RWPE2 (cell line): ENCODE measurements around the gene ANHX.
"Not testable (repeated sequence)": the region's sequence is repeated elsewhere in the genome, so short reads cannot be mapped to it uniquely, and the experiment has no call there.

Source experiments
- ATAC-seq: fragments of 200-7000 bp; cut with Tn5 transposase; 3 replicates; pipeline ENCODE4 v1.9.1; 2021; ENCODE audit warnings: low read depth
- DNase-seq: peaks from one replicate; pipeline ENCODE4 v3.0.0-alpha.2; 2020; ENCODE audit warnings: low spot score
- H3K27ac ChIP-seq: fragments of 450-650 bp; 2 replicates; pipeline ENCODE4 v1.5.1; 2017; ENCODE audit warnings: mild to moderate bottlenecking; ENCODE audit not compliant: poor library complexity, severe bottlenecking
- H3K27me3 ChIP-seq: fragments of 250-450 bp; sonication (Bioruptor Pico); 2 replicates; pipeline ENCODE4 v1.5.1; 2021; ENCODE audit warnings: mild to moderate bottlenecking, moderate library complexity; ENCODE audit not compliant: insufficient read depth, poor library complexity, severe bottlenecking
- H3K36me3 ChIP-seq: fragments of 250-450 bp; sonication (Bioruptor Pico); 2 replicates; pipeline ENCODE4 v1.5.1; 2020; ENCODE audit warnings: low read depth, mild to moderate bottlenecking, moderate library complexity
- H3K4me1 ChIP-seq: fragments of 250-450 bp; sonication (Bioruptor Pico); 2 replicates; pipeline ENCODE4 v1.5.1; 2021; ENCODE audit warnings: mild to moderate bottlenecking, moderate library complexity; ENCODE audit not compliant: insufficient read depth, poor library complexity, severe bottlenecking
- H3K4me3 ChIP-seq: fragments of 250-450 bp; sonication (Bioruptor Pico); 2 replicates; pipeline ENCODE4 v1.5.1; 2021; ENCODE audit warnings: mild to moderate bottlenecking, moderate library complexity; ENCODE audit not compliant: severe bottlenecking
- H3K9me3 ChIP-seq: fragments of 250-450 bp; sonication (Bioruptor Pico); 2 replicates; pipeline ENCODE4 v1.5.1; 2021; ENCODE audit warnings: mild to moderate bottlenecking, moderate library complexity; ENCODE audit not compliant: severe bottlenecking
- TF ChIP-seq, protein P1 (sequence below): fragments of 450-650 bp; IDR thresholded peaks from one replicate; pipeline ENCODE4 v1.5.1; 2017; ENCODE audit warnings: mild to moderate bottlenecking, moderate library complexity; ENCODE audit not compliant: poor library complexity, severe bottlenecking

ANHX gene

DNA sequence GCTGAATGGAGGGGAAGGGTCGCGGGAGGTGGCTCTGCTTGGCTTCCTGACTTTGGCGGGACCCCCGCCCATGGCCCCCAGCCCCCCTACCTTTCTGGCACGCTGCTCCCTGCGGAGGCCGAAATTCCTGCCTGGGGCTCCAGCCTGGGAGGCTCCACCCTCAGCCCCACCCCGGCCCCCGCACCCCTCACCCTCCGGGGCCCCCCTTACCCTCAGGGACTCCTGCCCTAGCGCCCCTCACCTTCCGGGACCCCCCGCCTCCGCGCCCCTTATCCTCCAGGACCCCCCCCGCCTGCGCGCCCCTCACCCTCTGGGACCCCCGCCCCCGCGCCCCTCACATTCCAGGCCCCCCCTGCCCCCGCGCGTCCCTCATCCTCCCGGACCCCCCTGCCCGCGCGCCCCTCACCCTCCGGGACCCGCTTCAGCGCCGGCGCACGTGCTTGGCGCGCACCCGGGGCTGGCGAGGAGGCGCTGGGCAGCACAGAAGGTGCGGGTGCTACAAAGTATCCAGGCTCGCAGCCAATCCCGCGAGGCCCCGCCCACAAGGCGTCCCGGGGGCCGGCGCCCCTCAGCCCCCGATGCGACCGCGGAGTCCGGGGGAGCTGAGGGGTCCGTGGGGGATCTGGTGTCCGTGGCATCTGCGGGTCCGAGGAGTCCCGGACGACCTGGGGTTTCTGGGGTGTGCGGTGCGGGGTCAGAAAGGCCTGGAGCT, at the start of gene ANHX:
TSS of gene ANHX (minus strand) at position 477 of the 712 bp plus-strand sequence. CDS start 1,521 bp downstream, outside the sequence.
- H3K27me3 ChIP-seq, result no peaks in the 10 kb centered on the region
- no peak within 1 kb of the TSS for H3K4me3 ChIP-seq
- no peaks in the 10 kb centered on the region for H3K36me3 ChIP-seq
- no peak within 1 kb of the TSS for H3K27ac ChIP-seq
- H3K9me3 ChIP-seq, result peaks cover 7% of the 10 kb centered on the region
- TF ChIP-seq, protein P1, sequence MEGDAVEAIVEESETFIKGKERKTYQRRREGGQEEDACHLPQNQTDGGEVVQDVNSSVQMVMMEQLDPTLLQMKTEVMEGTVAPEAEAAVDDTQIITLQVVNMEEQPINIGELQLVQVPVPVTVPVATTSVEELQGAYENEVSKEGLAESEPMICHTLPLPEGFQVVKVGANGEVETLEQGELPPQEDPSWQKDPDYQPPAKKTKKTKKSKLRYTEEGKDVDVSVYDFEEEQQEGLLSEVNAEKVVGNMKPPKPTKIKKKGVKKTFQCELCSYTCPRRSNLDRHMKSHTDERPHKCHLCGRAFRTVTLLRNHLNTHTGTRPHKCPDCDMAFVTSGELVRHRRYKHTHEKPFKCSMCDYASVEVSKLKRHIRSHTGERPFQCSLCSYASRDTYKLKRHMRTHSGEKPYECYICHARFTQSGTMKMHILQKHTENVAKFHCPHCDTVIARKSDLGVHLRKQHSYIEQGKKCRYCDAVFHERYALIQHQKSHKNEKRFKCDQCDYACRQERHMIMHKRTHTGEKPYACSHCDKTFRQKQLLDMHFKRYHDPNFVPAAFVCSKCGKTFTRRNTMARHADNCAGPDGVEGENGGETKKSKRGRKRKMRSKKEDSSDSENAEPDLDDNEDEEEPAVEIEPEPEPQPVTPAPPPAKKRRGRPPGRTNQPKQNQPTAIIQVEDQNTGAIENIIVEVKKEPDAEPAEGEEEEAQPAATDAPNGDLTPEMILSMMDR, result no peak
- no peaks in the 10 kb centered on the region for H3K4me1 ChIP-seq
- ATAC-seq (no peak), DNase-seq (no peak)

DNA sequence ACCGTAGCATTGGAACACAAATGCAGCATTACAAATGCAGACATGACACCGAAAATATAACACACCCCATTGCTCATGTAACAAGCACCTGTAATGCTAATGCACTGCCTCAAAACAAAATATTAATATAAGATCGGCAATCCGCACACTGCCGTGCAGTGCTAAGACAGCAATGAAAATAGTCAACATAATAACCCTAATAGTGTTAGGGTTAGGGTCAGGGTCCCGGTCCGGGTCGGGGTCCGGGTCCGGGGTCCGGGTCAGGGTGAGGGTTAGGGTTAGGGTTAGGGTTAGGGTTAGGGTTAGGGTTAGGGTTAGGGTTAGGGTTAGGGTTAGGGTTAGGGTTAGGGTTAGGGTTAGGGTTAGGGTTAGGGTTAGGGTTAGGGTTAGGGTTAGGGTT, 29.0 kb upstream of the ANHX start:
- not testable (repeated sequence) for H3K4me3 ChIP-seq, H3K36me3 ChIP-seq, ATAC-seq, H3K27ac ChIP-seq, H3K9me3 ChIP-seq, H3K27me3 ChIP-seq, H3K4me1 ChIP-seq, DNase-seq

DNA sequence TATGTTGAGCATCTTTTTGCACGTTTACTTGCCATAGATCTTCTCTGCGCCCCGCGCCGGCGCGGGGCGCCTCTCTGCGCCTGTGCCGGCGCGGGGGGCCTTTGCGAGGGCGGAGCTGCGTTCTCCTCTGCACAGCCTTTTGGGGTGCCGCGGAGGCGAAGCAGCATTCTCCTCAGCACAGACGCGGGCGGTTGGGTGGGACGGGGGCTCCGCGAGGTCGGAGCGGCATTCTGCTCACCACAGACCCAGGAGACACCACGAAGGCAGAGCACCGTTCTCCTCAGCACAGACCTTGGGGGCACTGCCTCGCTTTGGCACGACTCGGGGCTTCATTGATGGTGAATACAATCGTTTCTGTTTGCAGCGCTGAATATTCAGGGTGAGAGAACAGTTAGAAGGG, 28.5 kb upstream of the ANHX start:
- no peaks in the 10 kb centered on the region for H3K27me3 ChIP-seq
- no peaks in the 10 kb centered on the region for H3K9me3 ChIP-seq
- no peak overlapping the region for H3K4me3 ChIP-seq
- H3K27ac ChIP-seq, result no peak overlapping the region
- no peaks in the 10 kb centered on the region for H3K4me1 ChIP-seq
- ATAC-seq (no peak), DNase-seq (no peak)
- TF ChIP-seq, protein P1, result no peak
- H3K36me3 ChIP-seq, result no peaks in the 10 kb centered on the region

DNA sequence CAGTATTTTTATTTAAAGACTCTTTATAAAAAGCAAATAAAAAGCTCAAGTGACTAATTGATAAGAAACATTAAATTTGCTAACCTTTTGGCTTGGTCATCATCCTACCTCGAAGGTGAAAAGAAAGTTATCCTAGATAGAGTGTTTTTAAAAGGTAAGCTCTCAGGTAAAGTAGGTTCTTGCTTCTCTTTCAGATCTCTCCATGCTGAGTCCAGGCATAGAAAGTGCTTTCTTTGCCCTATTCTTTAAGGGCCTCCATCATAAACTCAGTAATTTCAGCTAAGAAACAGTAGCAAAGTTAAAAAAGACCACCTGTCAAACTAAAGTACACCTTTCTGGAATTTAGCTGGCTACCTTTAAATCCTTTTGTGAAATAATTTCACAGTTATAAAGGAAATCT, 20.6 kb upstream of the ANHX start:
- Histone ChIP-seq H3K4me3 (no peak overlapping the region), H3K4me1 (no peaks in the 10 kb centered on the region), H3K36me3 (no peaks in the 10 kb centered on the region), H3K27me3 (no peaks in the 10 kb centered on the region), H3K9me3 (peaks cover under 1% of the 10 kb centered on the region), H3K27ac (no peak overlapping the region)
- TF ChIP-seq, protein P1, result no peak
- no peak for ATAC-seq
- no peak for DNase-seq

DNA sequence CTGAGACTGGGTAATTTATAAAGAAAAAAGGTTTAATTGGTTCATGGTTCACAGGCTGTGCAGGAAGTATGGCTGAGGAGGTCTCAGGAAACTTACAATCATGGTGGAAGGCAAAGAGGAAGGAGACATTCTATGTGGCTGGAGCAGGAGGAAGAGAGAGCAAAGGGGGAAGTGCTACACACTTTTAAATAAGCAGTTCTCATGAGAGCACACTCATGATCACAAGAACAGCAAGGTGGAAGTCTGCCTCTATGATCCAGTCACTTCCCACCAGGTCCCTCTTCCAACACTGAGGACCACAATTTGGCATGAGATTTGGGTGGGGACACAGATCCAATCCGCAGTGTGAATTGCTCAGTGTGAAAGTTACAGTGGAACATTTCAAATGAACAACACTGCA, 20.2 kb upstream of the ANHX start:
- not testable (repeated sequence) for ATAC-seq, DNase-seq, H3K27ac ChIP-seq

DNA sequence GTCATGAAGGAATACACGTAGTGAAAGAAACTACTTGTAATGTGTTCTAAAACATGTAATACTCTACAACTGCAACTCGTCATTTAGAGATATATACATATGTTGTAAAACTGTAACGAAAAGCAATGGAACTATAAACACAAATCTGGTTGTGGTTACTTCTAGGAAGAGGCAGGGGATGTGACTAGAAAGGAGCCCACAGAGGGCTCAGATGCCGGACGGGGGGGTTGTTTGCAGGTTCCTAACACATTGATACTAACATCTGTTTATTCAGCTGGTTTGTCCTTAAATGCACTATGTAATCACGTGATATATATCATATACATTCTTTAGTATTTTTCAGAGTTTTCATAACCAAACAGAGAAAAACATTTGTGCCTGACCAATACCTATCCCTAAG, 16.1 kb upstream of the ANHX start:
- Histone ChIP-seq H3K27me3 (no peaks in the 10 kb centered on the region), H3K4me3 (no peak overlapping the region), H3K36me3 (no peaks in the 10 kb centered on the region), H3K9me3 (peaks cover 3% of the 10 kb centered on the region), H3K27ac (no peak overlapping the region), H3K4me1 (no peaks in the 10 kb centered on the region)
- ATAC-seq (no peak), DNase-seq (no peak)
- TF ChIP-seq, protein P1, result no peak

More for the DNA sequence above, 20.2 kb upstream of the ANHX start:
- H3K36me3 ChIP-seq, H3K9me3 ChIP-seq, H3K27me3 ChIP-seq, H3K4me1 ChIP-seq, H3K4me3 ChIP-seq: not testable (repeated sequence)
